Vagina (tissue), 2 donors: ENCODE data around the gene SLC36A1.

Experiments used
- POLR2A ChIP-seq, 2 donors: fragments of 450-650 bp; IDR thresholded peaks; one replicate each; pipeline ENCODE4 v1.6.1; 2017; ENCODE audit warnings: antibody characterized with exemption in 2 of 2, mild to moderate bottlenecking in 2 of 2, moderate library complexity in 2 of 2
- TF ChIP-seq, protein P1 (sequence below), 3 experiments: fragments of 450-650 bp in 2 of 3; fragments of 200-600 bp in 1 of 3; sonication (generic) in 1 of 3; IDR thresholded peaks; one replicate each; pipeline ENCODE4 v1.5.1; 2017 to 2019; ENCODE audit warnings: antibody characterized with exemption in 3 of 3, mild to moderate bottlenecking in 2 of 3, moderate library complexity in 2 of 3

DNA sequence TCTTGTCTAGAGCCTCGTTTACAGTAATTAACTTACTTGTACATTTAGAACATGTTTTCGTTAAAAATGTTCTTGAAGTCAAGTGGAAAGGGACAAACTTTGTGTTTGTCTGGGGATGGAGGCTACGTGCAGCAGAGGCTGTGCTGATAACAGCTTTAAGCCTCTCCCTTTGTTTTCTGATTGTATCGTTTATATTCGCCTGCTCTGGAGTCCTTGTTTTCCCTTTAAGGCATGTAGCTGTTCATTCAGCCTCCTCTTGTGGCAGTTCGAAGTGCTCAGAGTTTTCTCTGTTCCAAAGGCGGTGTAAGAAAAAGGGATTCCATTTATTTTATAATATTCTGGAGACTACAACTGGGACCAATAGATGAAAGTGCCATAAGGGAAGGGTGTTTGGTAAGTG lies 1.9 kb downstream of the SLC36A1 start:
- TF ChIP-seq, protein P1, sequence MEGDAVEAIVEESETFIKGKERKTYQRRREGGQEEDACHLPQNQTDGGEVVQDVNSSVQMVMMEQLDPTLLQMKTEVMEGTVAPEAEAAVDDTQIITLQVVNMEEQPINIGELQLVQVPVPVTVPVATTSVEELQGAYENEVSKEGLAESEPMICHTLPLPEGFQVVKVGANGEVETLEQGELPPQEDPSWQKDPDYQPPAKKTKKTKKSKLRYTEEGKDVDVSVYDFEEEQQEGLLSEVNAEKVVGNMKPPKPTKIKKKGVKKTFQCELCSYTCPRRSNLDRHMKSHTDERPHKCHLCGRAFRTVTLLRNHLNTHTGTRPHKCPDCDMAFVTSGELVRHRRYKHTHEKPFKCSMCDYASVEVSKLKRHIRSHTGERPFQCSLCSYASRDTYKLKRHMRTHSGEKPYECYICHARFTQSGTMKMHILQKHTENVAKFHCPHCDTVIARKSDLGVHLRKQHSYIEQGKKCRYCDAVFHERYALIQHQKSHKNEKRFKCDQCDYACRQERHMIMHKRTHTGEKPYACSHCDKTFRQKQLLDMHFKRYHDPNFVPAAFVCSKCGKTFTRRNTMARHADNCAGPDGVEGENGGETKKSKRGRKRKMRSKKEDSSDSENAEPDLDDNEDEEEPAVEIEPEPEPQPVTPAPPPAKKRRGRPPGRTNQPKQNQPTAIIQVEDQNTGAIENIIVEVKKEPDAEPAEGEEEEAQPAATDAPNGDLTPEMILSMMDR (IDR thresholded peaks at IDR 0.05), result no peak
- TF ChIP-seq POLR2A (IDR thresholded peaks at IDR 0.05), result no peak
